Thoracic aorta (tissue), 2 donors: ENCODE results near the gene UTS2R. TPM values are rescaled to one million over a fixed set of nuclear protein-coding genes. Genes with fewer than 3 reads are reported as not detected.

Experiments used
- ATAC-seq: fragments of 150-250 bp; one replicate; pipeline ENCODE4 v1.8.0; 2017; ENCODE audit warnings: low read depth; ENCODE audit not compliant: insufficient number of reproducible peaks, low FRiP score
- DNase-seq: peaks from one replicate; pipeline ENCODE4 v3.0.0-alpha.2; 2020; ENCODE audit warnings: low spot score
- H3K27ac ChIP-seq, 2 donors: fragments of 200-600 bp; sonication (generic); 1 replicate in 1 of 2; 2 replicates in 1 of 2; pipeline ENCODE4 v1.5.1; 2016; ENCODE audit warnings: mild to moderate bottlenecking in 2 of 2, moderate library complexity in 2 of 2
- H3K27me3 ChIP-seq: fragments of 200-600 bp; sonication (generic); replicated peaks from 2 replicates; pipeline ENCODE4 v1.6.0; 2016; ENCODE audit warnings: mild to moderate bottlenecking; ENCODE audit not compliant: insufficient read depth
- H3K36me3 ChIP-seq: fragments of 200-600 bp; sonication (generic); one replicate; pipeline ENCODE4 v1.5.1; 2016
- H3K4me1 ChIP-seq, 2 donors: fragments of 200-600 bp; sonication (generic); 1 replicate in 1 of 2; 2 replicates in 1 of 2; pipeline versions ENCODE4 v1.5.1 to v1.6.0; 2016; ENCODE audit warnings: low read depth in 2 of 2, mild to moderate bottlenecking in 1 of 2; ENCODE audit not compliant: control insufficient read depth in 1 of 2
- H3K4me3 ChIP-seq: fragments of 200-600 bp; sonication (generic); 2 replicates; pipeline ENCODE4 v1.5.1; 2016; ENCODE audit warnings: mild to moderate bottlenecking
- H3K9me3 ChIP-seq: fragments of 200-600 bp; sonication (generic); 2 replicates; pipeline ENCODE4 v1.5.1; 2016
- CTCF ChIP-seq: fragments of 200-600 bp; sonication (generic); IDR thresholded peaks from one replicate; pipeline ENCODE4 v1.5.1; 2019; ENCODE audit warnings: antibody characterized with exemption
- total RNA-seq, 2 donors: library from RNA; depleted of rRNA; stranded (reverse); fragments of >200 nt; gene quantifications; one replicate each; pipeline versions ENCODE4 v1.1.0 to v1.2.3, GENCODE V29; 2016

UTS2R gene
- total RNA-seq, 2 donors from 2014 or later, result 0.27 TPM; not detected in 1

- no peaks in the 10 kb centered on the region for H3K9me3 ChIP-seq
- no peak for DNase-seq
- peaks cover 10 to 17% of the 10 kb centered on the region in 2 donors for H3K4me1 ChIP-seq
- H3K27ac ChIP-seq, result no peak overlapping the region
- H3K4me3 ChIP-seq, result no peak overlapping the region
- TF ChIP-seq CTCF, result no peak
- H3K36me3 ChIP-seq, result no peaks in the 10 kb centered on the region
- H3K27me3 ChIP-seq, result no peaks in the 10 kb centered on the region
- no peak for ATAC-seq
These were observed 43.2 kb upstream of the UTS2R start for GRCh38 chr17:82328141-82328993.

GRCh38 chr17:82328994-82329507, 42.5 kb upstream of the UTS2R start:
- H3K27ac ChIP-seq, result no peak overlapping the region

GRCh38 chr17:82329683-82330321, 41.8 kb upstream of the UTS2R start:
- TF ChIP-seq CTCF, result no peak
- ATAC-seq (no peak), DNase-seq (no peak)
- H3K4me3 ChIP-seq, result no peak overlapping the region
- no peaks in the 10 kb centered on the region for H3K9me3 ChIP-seq
- no peaks in the 10 kb centered on the region for H3K36me3 ChIP-seq
- H3K27ac ChIP-seq, result no peak overlapping the region
- peaks cover 19 to 31% of the 10 kb centered on the region in 2 donors for H3K4me1 ChIP-seq
- no peaks in the 10 kb centered on the region for H3K27me3 ChIP-seq

More at GRCh38 chr17:82328994-82329507, 42.5 kb upstream of the UTS2R start:
- Histone ChIP-seq H3K9me3 (no peaks in the 10 kb centered on the region), H3K4me1 (peaks cover 11 to 23% of the 10 kb centered on the region in 2 donors), H3K36me3 (no peaks in the 10 kb centered on the region), H3K27me3 (no peaks in the 10 kb centered on the region), H3K4me3 (no peak overlapping the region)
- ATAC-seq, result no peak
- no peak for DNase-seq
- TF ChIP-seq CTCF, result no peak

GRCh38 chr17:82330322-82331239, 41.0 kb upstream of the UTS2R start:
- no peak for TF ChIP-seq CTCF
- Histone ChIP-seq H3K27me3 (no peaks in the 10 kb centered on the region), H3K36me3 (no peaks in the 10 kb centered on the region), H3K4me3 (no peak overlapping the region), H3K4me1 (peaks cover 21 to 38% of the 10 kb centered on the region in 2 donors), H3K9me3 (no peaks in the 10 kb centered on the region), H3K27ac (no peak overlapping the region)
- no peak for ATAC-seq
- no peak for DNase-seq
